GM18858 (cell line): Measurements from ENCODE around the gene RC3H1.
A peak's percentile ranks its signal among the peaks of the same experiment; 100 is the strongest.
"Not testable (repeated sequence)": the region's sequence is repeated elsewhere in the genome, so short reads cannot be mapped to it uniquely, and the experiment has no call there.

Source experiments
- ATAC-seq: cut with Tn5 transposase; IDR thresholded peaks from one replicate; pipeline ENCODE4 v1.9.1; 2021; ENCODE audit not compliant: unreplicated experiment

Gene RC3H1, protein sequence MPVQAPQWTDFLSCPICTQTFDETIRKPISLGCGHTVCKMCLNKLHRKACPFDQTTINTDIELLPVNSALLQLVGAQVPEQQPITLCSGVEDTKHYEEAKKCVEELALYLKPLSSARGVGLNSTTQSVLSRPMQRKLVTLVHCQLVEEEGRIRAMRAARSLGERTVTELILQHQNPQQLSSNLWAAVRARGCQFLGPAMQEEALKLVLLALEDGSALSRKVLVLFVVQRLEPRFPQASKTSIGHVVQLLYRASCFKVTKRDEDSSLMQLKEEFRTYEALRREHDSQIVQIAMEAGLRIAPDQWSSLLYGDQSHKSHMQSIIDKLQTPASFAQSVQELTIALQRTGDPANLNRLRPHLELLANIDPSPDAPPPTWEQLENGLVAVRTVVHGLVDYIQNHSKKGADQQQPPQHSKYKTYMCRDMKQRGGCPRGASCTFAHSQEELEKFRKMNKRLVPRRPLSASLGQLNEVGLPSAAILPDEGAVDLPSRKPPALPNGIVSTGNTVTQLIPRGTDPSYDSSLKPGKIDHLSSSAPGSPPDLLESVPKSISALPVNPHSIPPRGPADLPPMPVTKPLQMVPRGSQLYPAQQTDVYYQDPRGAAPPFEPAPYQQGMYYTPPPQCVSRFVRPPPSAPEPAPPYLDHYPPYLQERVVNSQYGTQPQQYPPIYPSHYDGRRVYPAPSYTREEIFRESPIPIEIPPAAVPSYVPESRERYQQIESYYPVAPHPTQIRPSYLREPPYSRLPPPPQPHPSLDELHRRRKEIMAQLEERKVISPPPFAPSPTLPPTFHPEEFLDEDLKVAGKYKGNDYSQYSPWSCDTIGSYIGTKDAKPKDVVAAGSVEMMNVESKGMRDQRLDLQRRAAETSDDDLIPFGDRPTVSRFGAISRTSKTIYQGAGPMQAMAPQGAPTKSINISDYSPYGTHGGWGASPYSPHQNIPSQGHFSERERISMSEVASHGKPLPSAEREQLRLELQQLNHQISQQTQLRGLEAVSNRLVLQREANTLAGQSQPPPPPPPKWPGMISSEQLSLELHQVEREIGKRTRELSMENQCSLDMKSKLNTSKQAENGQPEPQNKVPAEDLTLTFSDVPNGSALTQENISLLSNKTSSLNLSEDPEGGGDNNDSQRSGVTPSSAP

GRCh38 chr1:174022080-174022975 is at the start of gene RC3H1:
Gene RC3H1, minus strand, starts transcription at chr1:174022357. Its CDS starts 29,372 bp downstream, at chr1:173992985.
- peak; percentile 69 for ATAC-seq

DNA sequence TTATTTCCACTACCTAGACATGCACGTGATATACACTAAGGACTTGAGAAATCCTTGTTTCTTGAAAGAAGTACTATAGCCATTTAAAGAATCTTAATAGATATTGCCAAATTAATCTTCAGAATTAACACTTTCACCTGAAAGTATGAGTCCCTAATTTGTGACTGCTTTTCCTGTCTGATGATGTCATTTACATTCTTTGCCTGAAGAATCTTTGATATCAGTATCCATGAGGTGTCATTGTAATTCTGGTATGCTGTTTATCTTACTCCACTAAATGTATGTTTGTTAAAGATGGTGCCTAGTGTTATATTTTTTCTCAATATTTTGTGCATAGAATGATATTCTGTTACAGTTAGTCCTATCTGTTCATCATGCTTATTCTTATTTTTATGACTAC is 48.5 kb upstream of the RC3H1 start:
- ATAC-seq = no peak

- no peak for ATAC-seq
Observed at GRCh38 chr1:174068000-174068399, 45.8 kb upstream of the RC3H1 start.

DNA sequence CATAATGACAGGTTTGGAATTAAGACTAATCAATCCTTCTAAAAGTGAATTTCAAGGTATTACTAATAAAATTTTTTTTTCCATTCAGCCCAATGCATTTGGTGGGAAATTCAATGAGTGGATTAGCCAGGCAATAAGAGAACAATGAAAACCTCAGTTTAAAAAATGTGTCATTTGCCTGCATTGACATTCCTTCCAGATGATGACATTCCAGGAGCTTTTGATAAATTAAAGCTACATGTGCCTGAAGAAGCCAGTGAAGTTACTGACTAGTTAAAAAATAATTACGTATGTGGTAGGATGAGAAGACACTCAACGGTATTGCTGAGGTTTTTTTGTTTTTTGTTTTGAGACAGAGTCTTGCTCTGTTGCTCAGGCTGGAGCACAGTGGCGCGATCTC is 37.9 kb upstream of the RC3H1 start:
- ATAC-seq = no peak

GRCh38 chr1:174058624-174059023 is 36.5 kb upstream of the RC3H1 start:
- no peak for ATAC-seq

DNA sequence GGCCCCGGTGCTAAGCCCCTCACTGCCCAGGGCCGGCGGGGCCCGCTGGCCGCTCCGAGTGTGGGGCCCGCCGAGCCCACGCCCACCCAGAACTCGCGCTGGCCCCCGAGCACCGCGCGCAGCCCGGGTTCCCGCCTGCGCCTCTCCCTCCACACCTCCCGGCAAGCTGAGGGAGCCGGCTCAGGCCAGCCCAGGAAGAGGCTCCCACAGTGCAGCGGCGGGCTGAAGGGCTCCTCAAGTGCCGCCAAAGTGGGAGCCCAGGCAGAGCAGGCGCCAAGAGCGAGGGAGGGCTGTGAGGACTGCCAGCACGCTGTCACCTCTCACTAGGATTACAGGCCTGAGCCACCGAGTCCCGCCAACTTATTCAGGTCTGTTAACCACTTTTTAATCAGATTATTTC is 34.5 kb upstream of the RC3H1 start:
- ATAC-seq = not testable (repeated sequence)

DNA sequence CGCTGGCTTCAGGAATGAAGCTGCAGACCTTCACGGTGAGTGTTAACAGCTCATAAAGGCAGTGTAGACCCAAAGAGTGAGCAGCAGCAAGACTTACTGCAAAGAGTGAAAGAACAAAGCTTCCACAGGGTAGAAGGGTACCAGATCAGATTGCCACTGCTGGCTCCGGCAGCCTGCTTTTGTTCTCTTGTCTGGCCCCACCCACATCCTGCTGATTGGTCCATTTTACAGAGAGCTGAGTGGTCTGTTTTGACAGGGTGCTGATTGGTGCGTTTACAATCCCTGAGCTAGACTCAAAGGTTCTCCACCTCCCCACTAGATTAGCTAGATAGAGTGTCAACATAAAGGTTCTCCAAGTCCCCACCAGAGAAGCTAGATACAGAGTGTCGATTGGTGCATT is 33.6 kb upstream of the RC3H1 start:
- ATAC-seq = not testable (repeated sequence)

DNA sequence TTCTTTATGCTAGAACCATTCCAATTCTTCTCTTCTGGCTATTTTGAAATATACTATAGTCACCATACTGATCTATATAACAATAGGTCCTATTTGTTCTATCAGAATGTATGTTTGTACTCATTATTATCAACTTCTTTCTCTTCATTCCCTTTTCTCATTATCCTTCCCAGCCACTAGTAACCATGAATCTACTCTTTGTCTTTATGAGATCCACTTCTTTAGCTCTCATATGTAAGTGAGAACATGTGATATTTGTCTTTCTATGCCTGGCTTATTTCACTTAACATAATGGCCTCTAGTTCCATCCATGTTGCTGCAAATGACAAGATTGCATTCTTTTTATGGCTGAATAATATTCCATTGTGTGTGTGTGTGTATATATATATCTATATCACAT is 31.7 kb upstream of the RC3H1 start:
- ATAC-seq = no peak

- no peak for ATAC-seq
Observed at GRCh38 chr1:174052621-174053020, 30.5 kb upstream of the RC3H1 start.

DNA sequence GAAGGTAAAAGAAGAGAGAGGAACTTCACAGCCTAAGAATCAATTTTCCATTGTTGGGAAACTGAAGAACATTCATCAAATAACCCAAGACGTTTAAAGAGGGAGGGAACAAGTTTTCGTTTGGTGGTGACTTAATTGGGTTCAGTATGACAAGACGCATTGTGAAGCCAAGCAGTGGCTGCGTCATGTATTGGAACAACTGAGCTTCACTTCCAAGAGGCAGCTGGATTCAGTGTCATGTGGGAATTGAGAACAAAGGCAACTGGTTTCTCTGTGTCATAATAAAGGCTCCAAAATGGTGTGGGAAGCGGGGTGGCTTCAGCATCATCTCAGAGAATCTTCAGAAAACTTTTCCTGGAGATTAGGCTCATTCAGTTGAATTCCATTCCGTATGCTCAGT is 29.8 kb upstream of the RC3H1 start:
- ATAC-seq = no peak

GRCh38 chr1:174049514-174049913 is 27.4 kb upstream of the RC3H1 start:
- no peak for ATAC-seq

- no peak for ATAC-seq
Observed at GRCh38 chr1:174044418-174045222, 22.5 kb upstream of the RC3H1 start.

GRCh38 chr1:174042509-174042908 is 20.4 kb upstream of the RC3H1 start:
- not testable (repeated sequence) for ATAC-seq

- no peak for ATAC-seq
Observed at GRCh38 chr1:174041369-174041768, 19.2 kb upstream of the RC3H1 start.

DNA sequence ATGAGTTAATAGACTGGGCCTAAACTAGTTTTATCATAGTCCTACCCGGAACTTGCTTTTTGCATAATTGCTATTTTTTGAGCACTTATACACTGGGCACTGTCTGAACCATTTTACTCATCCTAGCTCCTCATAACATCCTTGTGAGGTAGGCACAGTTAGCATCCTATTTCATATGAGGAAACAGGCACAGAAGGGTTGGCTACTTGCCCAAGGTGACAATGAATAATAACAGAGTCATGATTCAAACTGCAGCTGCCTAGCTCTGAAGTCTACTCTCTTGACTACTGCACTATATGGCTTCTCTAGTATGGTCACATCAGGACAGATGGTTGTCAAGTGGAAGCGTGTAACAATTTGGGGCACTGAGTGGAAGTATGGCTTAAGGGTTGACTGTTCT is 18.2 kb upstream of the RC3H1 start:
- ATAC-seq = no peak

- ATAC-seq = no peak
Observed at GRCh38 chr1:174039027-174039426, 16.9 kb upstream of the RC3H1 start.

- ATAC-seq = no peak
Observed at GRCh38 chr1:174036798-174037197, 14.6 kb upstream of the RC3H1 start.

- no peak for ATAC-seq
Observed at GRCh38 chr1:174036204-174036603, 14.0 kb upstream of the RC3H1 start.

DNA sequence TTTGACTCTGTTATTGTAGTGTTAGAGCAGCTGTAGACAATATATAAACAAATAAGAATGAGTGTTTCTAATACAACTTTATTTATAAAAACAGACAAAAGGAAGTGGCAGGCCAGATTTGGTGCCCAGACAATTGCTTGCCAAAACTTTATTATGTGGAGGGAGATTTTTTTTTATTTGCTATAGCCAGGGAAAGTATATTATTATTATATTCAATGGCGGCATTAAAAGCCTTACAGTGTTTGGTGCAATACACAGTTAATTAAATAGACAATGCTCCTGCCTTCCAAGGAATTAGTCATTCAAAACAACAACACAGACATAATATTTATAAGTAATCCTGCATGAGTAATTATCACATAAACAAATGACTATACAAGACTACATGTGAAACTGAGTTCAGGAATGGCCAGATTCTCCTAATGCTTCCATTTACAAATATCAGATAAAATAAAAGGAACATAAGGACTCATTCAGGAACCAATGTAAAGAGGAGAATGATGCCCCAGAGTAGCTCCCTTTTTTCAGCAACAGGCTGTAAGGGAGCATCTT is 10.6 kb upstream of the RC3H1 start:
- ATAC-seq = no peak
